Epithelial cell of esophagus (primary cell): ENCODE data around the gene PPARA.
A peak's percentile ranks its signal among the peaks of the same experiment; 100 is the strongest.

Source experiments
- DNase-seq: peaks from one replicate; pipeline ENCODE4 v3.0.0; 2010; ENCODE audit warnings: low read depth
- H3K4me3 ChIP-seq: 2 replicates; pipeline ENCODE4 v1.5.1; 2011; ENCODE audit warnings: mild to moderate bottlenecking, low read length, control low read depth
- CTCF ChIP-seq: IDR thresholded peaks from 2 replicates; pipeline ENCODE4 v1.5.1; 2011; ENCODE audit warnings: low read depth, mild to moderate bottlenecking, low read length, control low read depth, inconsistent platforms; ENCODE audit not compliant: insufficient read depth; ENCODE audit errors: missing control alignments

PPARA gene

GRCh38 chr22:46175631-46176030, 25.3 kb downstream of the PPARA start:
- DNase-seq = peak; percentile 44
- no peak overlapping the region for H3K4me3 ChIP-seq
- TF ChIP-seq CTCF = no peak

DNA sequence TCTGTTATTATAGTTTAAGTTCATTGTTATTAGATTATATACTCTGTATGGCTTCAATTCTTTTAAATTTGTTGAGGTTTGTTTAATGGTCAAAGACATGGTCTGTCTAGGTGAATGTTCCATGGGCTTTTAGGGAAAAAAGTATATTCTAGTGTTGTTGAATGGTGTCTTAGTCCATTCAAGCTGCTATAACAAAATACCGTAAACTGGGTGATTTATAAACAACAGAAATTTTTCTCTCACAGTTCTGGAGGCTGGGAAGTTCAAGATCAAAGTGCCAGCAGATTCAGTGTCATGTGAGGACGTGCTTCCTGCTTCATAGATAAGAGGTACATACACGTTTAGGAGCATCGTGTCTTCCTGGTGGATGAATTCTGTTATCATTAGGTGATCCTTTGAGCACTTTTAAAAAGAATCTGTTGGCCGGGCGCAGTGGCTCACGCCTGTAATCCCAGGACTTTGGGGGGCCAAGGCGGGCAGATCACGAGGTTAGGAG, 26.2 kb downstream of the PPARA start:
- no peak overlapping the region for H3K4me3 ChIP-seq
- DNase-seq = no peak
- no peak for TF ChIP-seq CTCF

GRCh38 chr22:46178755-46179505, 28.6 kb downstream of the PPARA start:
- H3K4me3 ChIP-seq = no peak overlapping the region
- peak; percentile 19 for DNase-seq
- no peak for TF ChIP-seq CTCF

DNA sequence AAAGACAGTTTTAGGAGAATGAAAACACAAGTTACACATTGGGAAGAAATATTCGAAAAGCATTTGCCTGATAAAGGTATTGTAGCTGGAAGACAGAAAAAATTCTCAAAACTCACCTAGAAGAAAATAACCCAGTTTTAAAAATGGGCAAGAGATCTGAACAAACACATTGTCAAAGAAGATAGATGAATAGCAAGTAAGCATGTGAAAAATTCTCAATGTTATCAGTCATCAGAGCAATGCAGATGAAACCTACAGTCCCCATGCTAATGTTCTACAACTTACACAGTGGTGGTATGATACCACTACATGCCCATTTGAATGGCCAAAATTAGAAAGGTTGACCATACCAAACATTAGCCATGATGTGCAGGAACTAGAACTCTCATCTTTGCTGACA, 29.4 kb downstream of the PPARA start:
- TF ChIP-seq CTCF = no peak
- no peak for DNase-seq
- no peak overlapping the region for H3K4me3 ChIP-seq

- no peak for TF ChIP-seq CTCF
- no peak for DNase-seq
- H3K4me3 ChIP-seq = no peak overlapping the region
Observed at GRCh38 chr22:46180370-46181137, 30.2 kb downstream of the PPARA start.

GRCh38 chr22:46183733-46184132, 33.4 kb downstream of the PPARA start:
- DNase-seq = no peak
- no peak overlapping the region for H3K4me3 ChIP-seq
- no peak for TF ChIP-seq CTCF

DNA sequence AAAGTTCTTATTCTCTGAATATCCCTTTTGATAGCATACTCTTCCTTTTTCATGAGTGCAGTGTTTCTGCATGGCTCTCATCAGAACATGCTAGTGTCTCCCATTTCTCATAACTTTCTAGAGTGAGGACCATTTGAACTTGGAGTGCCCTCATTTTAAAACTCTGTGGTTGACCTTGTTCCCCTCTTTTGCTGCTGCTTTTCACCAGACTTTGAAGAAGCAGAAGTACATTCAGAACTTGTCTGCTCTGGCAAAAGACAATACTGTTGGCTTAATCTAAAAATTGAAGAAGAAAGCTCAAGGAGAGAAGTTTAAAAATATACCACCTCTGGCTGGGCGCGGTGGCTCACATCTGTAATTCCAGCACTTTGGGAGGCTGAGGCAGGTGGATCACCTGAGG, 35.0 kb downstream of the PPARA start:
- no peak overlapping the region for H3K4me3 ChIP-seq
- no peak for DNase-seq
- no peak for TF ChIP-seq CTCF
